Ishikawa (cell line): ENCODE results near the gene TTLL7.
A peak's percentile ranks its signal among the peaks of the same experiment; 100 is the strongest.

ENCODE experiments used
- CEBPB ChIP-seq: IDR thresholded peaks from 2 replicates; pipeline ENCODE4 v1.6.1; 2012
- CREB1 ChIP-seq: IDR thresholded peaks from 2 replicates; pipeline ENCODE4 v1.6.1; 2012; ENCODE audit warnings: low read depth
- EGR1 ChIP-seq: IDR thresholded peaks from 2 replicates; pipeline ENCODE4 v1.6.1; 2012
- EP300 ChIP-seq: IDR thresholded peaks from 2 replicates; pipeline ENCODE4 v1.6.1; 2012; ENCODE audit warnings: borderline replicate concordance
- FOXM1 ChIP-seq: IDR thresholded peaks from 2 replicates; pipeline ENCODE4 v1.6.1; 2012; ENCODE audit warnings: low read depth, borderline replicate concordance
- NFIC ChIP-seq: IDR thresholded peaks from 2 replicates; pipeline ENCODE4 v1.6.1; 2012
- RAD21 ChIP-seq: IDR thresholded peaks from 2 replicates; pipeline ENCODE4 v1.6.1; 2012; ENCODE audit warnings: low read depth
- TAF1 ChIP-seq: IDR thresholded peaks from 2 replicates; pipeline ENCODE4 v1.6.1; 2012; ENCODE audit warnings: low read depth, mild to moderate bottlenecking
- TCF12 ChIP-seq: IDR thresholded peaks from 2 replicates; pipeline ENCODE4 v1.6.1; 2012; ENCODE audit warnings: low read depth
- TEAD4 ChIP-seq: IDR thresholded peaks from 2 replicates; pipeline ENCODE4 v1.6.1; 2012
- YY1 ChIP-seq: IDR thresholded peaks from 2 replicates; pipeline ENCODE4 v1.6.1; 2012; ENCODE audit warnings: low read depth
- ZBTB7A ChIP-seq: IDR thresholded peaks from 2 replicates; pipeline ENCODE4 v1.6.1; 2012; ENCODE audit warnings: low read depth
- TF ChIP-seq, protein P1 (sequence below): IDR thresholded peaks from 2 replicates; pipeline ENCODE4 v1.6.1; 2012
- TF ChIP-seq, protein P2 (sequence below): IDR thresholded peaks from 2 replicates; pipeline ENCODE4 v1.6.1; 2012; ENCODE audit warnings: low read depth, mild to moderate bottlenecking
- TF ChIP-seq, protein P3 (sequence below): IDR thresholded peaks from 2 replicates; pipeline ENCODE4 v1.6.1; 2012

The TTLL7 gene, protein sequence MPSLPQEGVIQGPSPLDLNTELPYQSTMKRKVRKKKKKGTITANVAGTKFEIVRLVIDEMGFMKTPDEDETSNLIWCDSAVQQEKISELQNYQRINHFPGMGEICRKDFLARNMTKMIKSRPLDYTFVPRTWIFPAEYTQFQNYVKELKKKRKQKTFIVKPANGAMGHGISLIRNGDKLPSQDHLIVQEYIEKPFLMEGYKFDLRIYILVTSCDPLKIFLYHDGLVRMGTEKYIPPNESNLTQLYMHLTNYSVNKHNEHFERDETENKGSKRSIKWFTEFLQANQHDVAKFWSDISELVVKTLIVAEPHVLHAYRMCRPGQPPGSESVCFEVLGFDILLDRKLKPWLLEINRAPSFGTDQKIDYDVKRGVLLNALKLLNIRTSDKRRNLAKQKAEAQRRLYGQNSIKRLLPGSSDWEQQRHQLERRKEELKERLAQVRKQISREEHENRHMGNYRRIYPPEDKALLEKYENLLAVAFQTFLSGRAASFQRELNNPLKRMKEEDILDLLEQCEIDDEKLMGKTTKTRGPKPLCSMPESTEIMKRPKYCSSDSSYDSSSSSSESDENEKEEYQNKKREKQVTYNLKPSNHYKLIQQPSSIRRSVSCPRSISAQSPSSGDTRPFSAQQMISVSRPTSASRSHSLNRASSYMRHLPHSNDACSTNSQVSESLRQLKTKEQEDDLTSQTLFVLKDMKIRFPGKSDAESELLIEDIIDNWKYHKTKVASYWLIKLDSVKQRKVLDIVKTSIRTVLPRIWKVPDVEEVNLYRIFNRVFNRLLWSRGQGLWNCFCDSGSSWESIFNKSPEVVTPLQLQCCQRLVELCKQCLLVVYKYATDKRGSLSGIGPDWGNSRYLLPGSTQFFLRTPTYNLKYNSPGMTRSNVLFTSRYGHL

DNA sequence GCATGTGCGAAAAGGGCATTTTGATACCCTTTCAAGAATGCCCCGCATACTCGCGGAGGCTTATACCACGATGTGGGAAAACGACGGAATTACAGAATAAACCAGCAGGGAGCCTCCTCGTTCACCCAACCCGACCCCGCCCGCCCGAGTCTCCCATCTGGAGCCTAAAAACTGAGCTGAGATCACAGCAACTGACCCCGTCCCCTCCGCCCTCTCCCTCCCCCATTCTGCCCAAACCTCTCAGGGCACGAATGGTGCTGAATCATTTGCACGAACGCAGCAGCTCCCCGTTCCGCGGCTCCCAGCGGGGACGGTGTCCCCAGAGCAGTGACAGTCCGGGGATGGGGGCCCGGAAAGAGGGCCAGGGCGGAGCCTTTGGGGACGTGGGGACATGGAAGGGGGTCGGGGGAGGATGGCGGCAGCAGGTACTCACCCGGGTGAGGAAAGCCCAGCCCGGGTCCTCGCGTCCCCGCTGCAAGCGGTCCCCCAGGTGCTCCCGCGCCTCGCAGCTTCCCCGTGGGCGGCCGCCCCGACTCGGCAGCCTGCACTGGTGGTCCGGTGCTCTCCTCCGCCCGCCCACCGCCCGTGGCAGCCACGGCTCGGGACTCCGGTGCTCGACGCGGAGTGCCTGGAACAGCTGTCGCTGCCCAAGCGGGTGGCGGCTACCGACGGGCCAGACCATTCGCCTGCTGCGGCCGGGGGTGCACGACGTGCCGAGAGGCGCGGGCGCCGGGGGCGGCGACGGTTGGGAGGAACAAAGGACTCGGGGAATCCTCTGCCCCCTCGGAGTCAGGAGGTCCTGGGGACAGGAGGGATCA is at the start of gene TTLL7:
Gene TTLL7 (minus strand): TSS at position 635 of the 818 bp plus-strand sequence. CDS start 46,921 bp downstream, outside the sequence.
- TF ChIP-seq EP300 (peak; percentile 48; the same call in 1 of the 2 replicates), CREB1 (no peak), TEAD4 (no peak), CEBPB (no peak), TCF12 (0 out of 2 replicates have a peak, but pooled peaks have one; percentile 24), EGR1 (no peak; the same call in 1 of the 2 replicates), ZBTB7A (peak; percentile 90; the same call in 1 of the 2 replicates), TAF1 (peak; percentile 67)
- TF ChIP-seq, protein P1, sequence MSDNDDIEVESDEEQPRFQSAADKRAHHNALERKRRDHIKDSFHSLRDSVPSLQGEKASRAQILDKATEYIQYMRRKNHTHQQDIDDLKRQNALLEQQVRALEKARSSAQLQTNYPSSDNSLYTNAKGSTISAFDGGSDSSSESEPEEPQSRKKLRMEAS: peak; percentile 59

DNA sequence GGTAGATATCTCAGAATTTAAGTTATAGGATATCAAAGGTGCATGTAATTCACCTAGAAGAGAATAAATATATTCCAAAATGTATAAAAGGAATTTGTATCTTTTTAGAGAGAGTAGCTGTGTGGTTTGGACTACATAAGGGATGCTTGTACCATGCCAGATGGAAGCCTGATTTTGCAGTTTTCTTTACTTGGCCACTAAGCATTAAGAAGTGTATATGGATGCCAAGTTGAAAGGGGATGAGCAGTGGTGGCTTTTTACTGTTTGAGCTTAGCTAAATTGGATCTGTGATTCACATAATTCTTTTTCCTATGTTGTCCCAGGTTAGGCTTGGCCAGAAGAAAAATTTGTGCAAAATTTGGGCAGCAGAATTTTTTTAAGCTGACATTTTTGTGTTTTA is 43.5 kb upstream of the TTLL7 start:
- TF ChIP-seq CREB1 (no peak), CEBPB (no peak), EGR1 (no peak), TAF1 (no peak), NFIC (no peak), FOXM1 (no peak), EP300 (no peak), YY1 (no peak), TEAD4 (no peak), ZBTB7A (no peak), RAD21 (no peak)
- TF ChIP-seq, protein P2, sequence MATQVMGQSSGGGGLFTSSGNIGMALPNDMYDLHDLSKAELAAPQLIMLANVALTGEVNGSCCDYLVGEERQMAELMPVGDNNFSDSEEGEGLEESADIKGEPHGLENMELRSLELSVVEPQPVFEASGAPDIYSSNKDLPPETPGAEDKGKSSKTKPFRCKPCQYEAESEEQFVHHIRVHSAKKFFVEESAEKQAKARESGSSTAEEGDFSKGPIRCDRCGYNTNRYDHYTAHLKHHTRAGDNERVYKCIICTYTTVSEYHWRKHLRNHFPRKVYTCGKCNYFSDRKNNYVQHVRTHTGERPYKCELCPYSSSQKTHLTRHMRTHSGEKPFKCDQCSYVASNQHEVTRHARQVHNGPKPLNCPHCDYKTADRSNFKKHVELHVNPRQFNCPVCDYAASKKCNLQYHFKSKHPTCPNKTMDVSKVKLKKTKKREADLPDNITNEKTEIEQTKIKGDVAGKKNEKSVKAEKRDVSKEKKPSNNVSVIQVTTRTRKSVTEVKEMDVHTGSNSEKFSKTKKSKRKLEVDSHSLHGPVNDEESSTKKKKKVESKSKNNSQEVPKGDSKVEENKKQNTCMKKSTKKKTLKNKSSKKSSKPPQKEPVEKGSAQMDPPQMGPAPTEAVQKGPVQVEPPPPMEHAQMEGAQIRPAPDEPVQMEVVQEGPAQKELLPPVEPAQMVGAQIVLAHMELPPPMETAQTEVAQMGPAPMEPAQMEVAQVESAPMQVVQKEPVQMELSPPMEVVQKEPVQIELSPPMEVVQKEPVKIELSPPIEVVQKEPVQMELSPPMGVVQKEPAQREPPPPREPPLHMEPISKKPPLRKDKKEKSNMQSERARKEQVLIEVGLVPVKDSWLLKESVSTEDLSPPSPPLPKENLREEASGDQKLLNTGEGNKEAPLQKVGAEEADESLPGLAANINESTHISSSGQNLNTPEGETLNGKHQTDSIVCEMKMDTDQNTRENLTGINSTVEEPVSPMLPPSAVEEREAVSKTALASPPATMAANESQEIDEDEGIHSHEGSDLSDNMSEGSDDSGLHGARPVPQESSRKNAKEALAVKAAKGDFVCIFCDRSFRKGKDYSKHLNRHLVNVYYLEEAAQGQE: no peak
- TF ChIP-seq, protein P3, sequence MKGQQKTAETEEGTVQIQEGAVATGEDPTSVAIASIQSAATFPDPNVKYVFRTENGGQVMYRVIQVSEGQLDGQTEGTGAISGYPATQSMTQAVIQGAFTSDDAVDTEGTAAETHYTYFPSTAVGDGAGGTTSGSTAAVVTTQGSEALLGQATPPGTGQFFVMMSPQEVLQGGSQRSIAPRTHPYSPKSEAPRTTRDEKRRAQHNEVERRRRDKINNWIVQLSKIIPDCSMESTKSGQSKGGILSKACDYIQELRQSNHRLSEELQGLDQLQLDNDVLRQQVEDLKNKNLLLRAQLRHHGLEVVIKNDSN: no peak
- TF ChIP-seq, protein P1: no peak

DNA sequence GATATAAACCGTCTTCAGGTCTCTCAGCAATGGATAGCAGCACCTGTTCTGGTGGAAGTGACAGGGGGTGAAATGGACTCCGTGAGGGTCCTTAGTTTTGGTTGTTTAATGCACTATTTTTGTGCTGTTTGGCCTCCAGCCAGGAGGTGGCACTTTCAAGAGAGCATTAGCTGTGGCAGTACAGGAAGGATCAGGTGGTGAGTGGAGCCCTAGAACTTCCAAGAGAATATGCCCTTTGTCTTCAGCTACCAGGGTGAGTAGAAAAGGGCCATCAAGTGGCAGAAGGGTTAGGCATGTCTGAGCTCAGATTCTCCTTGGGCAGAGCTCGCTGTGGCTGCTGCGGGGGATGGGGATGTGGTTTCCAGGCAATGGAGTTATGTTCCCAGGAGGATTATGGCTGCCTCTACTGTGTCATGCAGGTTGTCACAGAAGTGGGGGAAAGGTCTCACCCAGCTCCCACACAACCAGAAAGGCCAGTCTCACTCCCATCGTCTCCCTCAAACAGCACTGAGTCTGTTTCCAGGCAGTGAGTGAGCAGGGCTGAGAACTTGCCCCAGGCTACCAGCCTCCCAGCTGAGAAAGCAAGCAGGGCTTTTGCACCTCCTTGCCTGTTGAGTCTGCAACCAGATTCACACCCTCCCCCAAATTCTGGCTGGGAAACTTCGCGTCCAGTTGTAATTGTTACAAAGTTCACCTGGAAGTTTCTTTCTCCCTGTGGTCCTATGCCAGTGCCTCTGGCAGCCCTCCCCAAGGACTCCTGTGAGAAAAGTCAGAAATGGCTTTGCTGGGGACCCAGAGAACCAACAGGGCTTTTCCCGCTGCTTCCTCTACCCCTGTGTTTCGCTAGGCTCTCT is 39.1 kb upstream of the TTLL7 start:
- TF ChIP-seq TEAD4: no peak
- no peak for TF ChIP-seq YY1
- no peak for TF ChIP-seq RAD21
- no peak for TF ChIP-seq NFIC
- TF ChIP-seq TAF1: no peak
- TF ChIP-seq, protein P1: no peak
- no peak for TF ChIP-seq ZBTB7A

DNA sequence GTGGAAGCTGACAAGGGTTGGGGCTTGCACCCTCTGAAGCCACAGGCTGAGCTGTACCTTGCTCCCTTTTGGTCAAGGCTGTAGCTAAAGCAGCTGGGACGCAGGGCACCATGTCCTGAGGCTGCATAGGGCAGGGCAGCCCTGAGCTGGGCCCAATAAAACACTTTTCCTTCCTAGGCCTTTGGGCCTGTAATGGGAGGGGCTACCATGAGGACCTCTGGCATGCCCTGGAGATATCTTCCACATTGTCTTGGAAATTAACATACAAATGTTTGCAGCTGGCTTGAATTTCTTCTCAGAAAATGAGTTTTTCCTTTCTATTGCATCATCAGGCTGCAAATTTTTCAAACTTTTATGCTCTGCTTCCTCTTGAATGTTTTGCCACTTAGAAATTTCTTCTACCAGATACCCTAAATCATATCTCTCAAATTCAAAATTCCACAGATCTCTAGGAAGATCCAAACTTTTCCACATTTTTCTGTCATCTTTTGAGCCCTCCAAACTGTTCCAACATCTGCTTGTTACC is 32.9 kb upstream of the TTLL7 start:
- TF ChIP-seq TEAD4 (no peak), NFIC (no peak), EP300 (no peak), EGR1 (no peak), CREB1 (no peak), FOXM1 (no peak), YY1 (no peak)
- TF ChIP-seq, protein P1: no peak

DNA sequence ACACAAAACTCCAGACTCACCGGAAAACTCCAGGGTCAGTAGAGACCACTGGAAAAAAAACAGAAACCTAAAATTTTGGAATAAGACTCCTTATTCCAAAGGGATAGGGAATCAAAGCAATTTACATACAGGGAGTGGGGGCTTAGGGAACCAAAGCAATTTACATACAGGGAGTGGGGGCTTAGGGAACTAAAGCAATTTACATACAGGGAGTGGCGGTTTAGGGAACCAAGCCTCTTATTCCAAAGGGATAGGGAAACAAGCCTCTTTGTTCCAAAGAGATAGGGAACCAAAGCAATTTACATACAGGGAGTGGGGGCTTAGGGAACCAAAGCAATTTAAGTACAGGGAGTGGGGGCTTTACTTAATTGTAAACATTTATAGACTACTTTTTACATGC is 28.4 kb upstream of the TTLL7 start:
- TF ChIP-seq FOXM1: no peak
- TF ChIP-seq CREB1: no peak
- TF ChIP-seq, protein P1: no peak
- TF ChIP-seq EGR1: no peak
- TF ChIP-seq TCF12: no peak
- TF ChIP-seq TEAD4: no peak
